GM21360 (cell line): ENCODE data around the gene THADA.

ENCODE experiments used
- ATAC-seq: cut with Tn5 transposase; IDR thresholded peaks from one replicate; pipeline ENCODE4 v1.9.1; 2021; ENCODE audit warnings: mild to moderate bottlenecking, moderate library complexity; ENCODE audit not compliant: unreplicated experiment

Gene THADA

DNA sequence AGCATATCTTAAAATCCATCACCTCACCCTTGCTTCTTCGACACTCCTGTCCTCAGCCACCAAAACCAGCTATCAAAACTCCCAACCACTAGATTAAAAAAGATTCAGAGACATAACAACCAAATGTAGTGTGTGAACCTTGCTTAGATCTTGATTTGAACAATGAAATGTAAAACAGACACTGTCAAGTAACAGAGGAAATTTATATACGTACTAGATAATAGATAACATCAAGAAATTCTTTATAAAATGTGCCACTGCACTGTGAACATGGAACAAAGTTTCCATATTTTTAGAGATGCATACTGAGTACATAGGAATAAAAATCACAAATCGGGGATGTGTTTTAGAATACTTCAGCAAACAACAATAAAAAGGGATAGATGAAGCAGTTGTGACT, 86.0 kb downstream of the THADA start:
- no peak for ATAC-seq

DNA sequence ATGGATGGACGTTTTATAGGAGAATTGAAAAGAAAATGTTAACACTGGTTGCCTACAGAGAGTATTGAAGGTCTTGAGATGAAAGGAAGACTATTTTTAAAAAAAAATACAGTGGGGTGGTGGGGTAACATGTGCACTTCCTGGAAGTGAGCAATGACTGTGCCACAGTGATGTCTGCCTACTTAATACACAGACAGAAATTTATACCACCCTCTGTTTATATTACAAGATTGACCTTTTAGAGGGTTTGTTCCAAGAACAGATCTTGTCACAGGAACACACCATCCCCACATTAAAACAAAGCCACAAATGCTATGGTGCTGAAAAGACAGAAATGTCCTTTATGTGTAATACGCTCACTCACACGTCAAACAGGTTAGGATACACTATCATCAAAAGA, 87.6 kb downstream of the THADA start:
- no peak for ATAC-seq

GRCh38 chr2:43507137-43507536, 88.7 kb downstream of the THADA start:
- no peak for ATAC-seq

GRCh38 chr2:43495727-43496126, 100.1 kb downstream of the THADA start:
- no peak for ATAC-seq

DNA sequence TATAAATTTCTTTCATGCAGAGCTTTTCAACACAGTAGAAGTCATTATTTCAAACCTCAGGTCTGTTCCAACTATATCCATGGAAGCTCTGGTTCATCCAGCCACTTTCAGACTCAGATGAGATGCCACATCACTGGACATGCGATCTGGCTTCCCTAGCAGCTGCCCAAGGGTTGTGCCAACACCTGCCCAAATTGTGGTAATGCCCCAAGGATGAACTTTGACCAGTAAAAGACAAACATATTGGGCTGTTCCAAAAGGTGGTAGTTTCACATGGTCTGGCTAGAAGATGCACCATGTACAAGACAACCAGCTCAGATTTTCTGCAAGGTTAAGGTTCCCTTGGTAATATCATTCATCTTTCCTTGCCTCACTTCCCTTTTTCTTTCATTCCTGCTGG, 101.9 kb downstream of the THADA start:
- ATAC-seq = no peak

DNA sequence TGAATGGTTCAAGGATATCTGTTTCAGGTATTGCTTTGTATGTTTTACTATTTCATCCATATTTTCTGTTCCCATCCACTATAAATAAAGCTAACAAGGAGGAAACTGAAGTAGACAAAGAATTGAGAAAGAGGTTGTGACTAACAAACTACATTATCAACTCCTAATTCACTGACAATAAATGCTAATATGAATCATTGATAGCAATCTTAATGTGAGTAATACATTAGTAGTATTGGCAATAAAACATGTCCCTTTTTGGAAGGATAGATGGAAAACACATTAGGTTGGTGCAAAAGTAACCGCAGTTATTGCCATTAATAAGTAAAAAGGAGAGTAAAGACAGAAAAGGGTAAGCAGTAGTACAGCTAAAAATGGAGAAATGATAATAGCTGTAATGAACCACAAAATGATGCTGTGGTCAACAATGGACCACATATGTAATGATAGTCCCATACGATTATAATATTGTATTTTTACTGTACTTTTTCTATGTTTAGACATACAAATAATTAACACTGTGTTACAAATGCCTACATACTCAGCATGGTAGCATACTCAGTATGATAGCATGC, 104.7 kb downstream of the THADA start:
- ATAC-seq = no peak

DNA sequence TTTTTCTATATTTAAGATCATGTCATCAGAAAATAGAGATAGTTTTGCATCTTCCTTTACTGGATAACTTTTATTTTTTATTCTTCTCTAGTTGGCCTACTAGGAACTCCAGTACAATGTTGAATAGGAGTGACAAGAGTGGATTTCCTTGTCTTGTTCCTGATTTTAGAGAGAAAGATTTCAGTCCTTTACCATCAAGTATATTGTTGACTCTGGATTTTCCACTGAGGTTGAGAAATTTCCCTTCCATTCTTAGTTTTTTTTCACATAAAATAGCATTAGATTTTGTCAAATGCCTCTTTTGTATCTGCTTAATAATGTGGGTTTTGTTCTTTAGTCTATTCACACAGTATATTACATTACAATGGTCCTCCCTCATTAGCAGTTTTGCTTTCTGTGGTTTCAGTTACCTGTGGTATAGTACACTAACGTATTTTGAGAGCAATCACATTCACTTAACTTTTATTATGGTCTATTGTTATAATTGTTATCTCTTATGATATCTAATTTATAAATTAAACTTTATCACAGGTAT, 105.5 kb downstream of the THADA start:
- no peak for ATAC-seq

DNA sequence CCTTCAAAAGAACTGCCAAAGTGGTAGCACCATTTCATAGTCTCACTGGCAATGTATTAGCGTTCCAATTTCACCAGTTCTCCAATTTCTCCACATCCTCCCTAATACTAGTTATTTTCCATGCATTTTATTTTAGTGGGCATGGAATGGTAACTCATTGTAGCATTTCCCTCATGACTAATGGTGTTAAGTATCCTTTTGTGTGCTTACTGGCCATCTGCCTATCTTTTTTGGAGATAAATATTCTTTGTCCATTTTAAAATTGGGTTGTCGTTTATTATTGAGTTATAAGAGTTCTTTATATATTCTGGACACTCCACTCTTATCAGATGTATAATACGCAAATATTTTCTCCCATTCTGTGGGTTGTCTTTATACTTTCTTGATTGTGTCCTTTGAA, 107.1 kb downstream of the THADA start:
- no peak for ATAC-seq

GRCh38 chr2:43486603-43487002, 109.2 kb downstream of the THADA start:
- ATAC-seq = no peak

GRCh38 chr2:43484323-43484930, 111.4 kb downstream of the THADA start:
- no peak for ATAC-seq

DNA sequence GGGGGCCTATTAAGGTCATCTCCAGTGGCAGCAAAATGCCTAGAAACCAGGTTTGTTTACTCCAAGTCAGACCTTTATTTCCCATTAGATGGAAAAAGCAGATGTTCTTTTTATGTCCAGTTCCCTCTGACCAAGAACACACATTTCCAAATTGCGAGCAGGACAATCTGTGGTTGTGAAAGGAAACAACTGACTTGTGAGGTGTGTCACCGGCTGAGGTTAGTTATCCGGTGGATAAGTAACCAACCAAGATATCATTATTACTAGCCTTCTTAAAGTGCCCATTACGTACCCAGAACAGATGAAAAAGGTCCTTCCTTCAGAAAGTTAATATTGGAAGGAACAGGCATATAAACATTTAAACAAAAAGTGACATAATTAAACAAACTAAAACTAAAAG, 112.9 kb downstream of the THADA start:
- no peak for ATAC-seq

GRCh38 chr2:43481927-43482542, 113.8 kb downstream of the THADA start:
- ATAC-seq = no peak

GRCh38 chr2:43480874-43481273, 115.0 kb downstream of the THADA start:
- ATAC-seq = no peak

- no peak for ATAC-seq
Observed at GRCh38 chr2:43478412-43479086, 117.3 kb downstream of the THADA start.

- ATAC-seq = no peak
Observed at GRCh38 chr2:43475922-43476321, 119.9 kb downstream of the THADA start.

- ATAC-seq = no peak
Observed at GRCh38 chr2:43475137-43475846, 120.5 kb downstream of the THADA start.

- no peak for ATAC-seq
Observed at GRCh38 chr2:43474273-43474672, 121.6 kb downstream of the THADA start.

DNA sequence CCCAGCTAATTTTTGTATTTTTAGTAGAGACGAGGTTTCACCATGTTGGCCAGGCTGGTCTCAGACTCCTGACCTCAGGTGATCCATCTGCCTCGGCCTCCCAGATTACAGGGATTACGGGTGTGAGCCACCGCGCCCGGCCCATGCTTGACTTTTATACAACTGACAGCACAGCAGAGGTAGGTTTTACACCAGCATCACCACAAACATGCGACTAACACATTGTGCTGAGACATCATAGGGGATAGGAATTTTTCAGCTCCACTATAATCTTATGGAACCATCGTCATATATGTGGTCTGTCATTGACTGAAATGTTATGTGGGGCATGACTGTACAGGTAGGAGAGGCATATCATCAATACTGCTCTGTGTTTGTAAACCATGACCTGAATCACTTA, 122.1 kb downstream of the THADA start:
- no peak for ATAC-seq

- ATAC-seq = no peak
Observed at GRCh38 chr2:43472527-43473194, 123.2 kb downstream of the THADA start.

DNA sequence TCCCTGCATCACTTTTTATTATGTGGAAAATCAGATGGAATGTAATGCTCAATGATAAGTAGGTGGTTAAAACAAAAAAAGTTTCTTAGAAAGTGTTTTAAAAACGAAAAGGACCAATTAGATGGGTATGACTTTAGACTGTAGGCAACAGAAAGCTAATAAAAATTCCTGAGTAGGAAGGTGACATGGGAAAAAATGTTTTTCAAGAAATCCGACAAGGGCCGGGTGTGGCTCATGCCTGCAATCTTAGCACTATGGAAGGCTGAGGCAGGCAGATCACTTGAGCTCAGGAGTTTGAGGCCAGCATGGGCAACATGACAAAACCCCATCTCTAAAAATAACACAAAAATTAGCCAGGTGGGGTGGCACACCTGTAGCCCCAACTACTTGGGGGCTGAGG, 126.1 kb downstream of the THADA start:
- no peak for ATAC-seq

DNA sequence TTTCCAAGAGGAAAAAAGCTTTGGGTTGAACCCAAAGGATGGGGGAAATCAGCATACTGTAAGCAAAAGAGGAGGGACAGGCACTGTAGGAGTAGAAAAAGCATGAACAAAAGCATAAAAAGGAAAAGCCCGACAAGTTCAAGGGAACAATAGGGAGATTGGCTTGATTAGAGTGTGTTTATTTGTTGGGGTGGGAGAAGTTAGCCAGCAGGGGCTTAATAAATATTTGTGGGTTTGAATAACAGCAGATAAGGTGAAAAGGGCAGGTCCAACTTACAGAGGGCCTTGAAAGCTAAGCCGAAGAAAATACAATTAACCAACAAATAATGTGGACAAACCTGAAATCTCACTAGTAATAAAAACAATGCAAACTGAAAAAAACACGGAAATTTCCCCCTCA, 126.7 kb downstream of the THADA start:
- ATAC-seq = no peak
